GM06990 (cell line): ENCODE data around the gene ASIP.
"Not testable (repeated sequence)": the region's sequence is repeated elsewhere in the genome, so short reads cannot be mapped to it uniquely, and the experiment has no call there.

Experiments used
- DNase-seq: peaks from one replicate; pipeline ENCODE4 v3.0.0-alpha.2; 2011; ENCODE audit not compliant: insufficient read length; ENCODE audit errors: extremely low read depth
- H3K27me3 ChIP-seq: replicated peaks from 2 replicates; pipeline ENCODE4 v1.6.0; 2011; ENCODE audit warnings: low read length; ENCODE audit not compliant: control insufficient read depth, insufficient read depth
- H3K36me3 ChIP-seq: 2 replicates; pipeline ENCODE4 v1.5.1; 2011; ENCODE audit warnings: low read length; ENCODE audit not compliant: control insufficient read depth, insufficient read depth
- H3K4me3 ChIP-seq: replicated peaks from 2 replicates; pipeline ENCODE4 v1.5.1; 2011; ENCODE audit warnings: low read depth, mild to moderate bottlenecking, control low read depth, low read length
- CTCF ChIP-seq: IDR thresholded peaks from 2 replicates; pipeline ENCODE4 v1.5.1; 2011; ENCODE audit warnings: low read length, control low read depth, mild to moderate bottlenecking, inconsistent platforms; ENCODE audit not compliant: insufficient read depth, poor library complexity, severe bottlenecking

ASIP gene

DNA sequence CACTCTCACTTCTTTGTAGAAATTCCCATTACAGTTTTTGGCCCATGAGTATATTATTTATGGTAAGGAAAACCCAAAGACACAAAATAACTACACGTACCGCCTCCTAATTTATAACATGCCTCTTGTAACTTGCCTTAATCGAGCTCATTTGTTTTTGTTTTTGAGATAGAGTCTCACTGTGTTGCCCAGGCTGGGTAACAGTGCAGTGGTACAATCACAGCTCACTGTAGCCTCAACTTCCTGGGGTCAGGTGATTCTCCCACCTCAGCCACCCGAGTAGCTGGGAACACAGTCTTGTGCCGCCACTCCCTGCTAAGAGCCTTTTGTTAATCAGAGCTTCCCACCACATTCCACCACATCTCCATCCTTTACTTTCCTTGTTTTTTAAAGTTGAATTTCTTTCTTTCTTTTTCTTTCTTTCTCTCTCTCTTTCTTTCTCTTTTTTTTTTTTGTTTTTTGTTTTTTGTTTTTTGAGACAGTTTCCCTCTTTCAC lies 15.5 kb downstream of the ASIP start:
- TF ChIP-seq CTCF = no peak
- H3K27me3 ChIP-seq = no peaks in the 10 kb centered on the region
- no peaks in the 10 kb centered on the region for H3K36me3 ChIP-seq
- no peak overlapping the region for H3K4me3 ChIP-seq
- no peak for DNase-seq

- Histone ChIP-seq H3K4me3 (no peak overlapping the region), H3K36me3 (no peaks in the 10 kb centered on the region), H3K27me3 (no peaks in the 10 kb centered on the region)
- TF ChIP-seq CTCF = no peak
- DNase-seq = no peak
These were observed 19.2 kb downstream of the ASIP start for GRCh38 chr20:34260208-34260942.

GRCh38 chr20:34262488-34263288 lies 21.5 kb downstream of the ASIP start:
- no peaks in the 10 kb centered on the region for H3K27me3 ChIP-seq
- DNase-seq = no peak
- H3K36me3 ChIP-seq = no peaks in the 10 kb centered on the region
- no peak overlapping the region for H3K4me3 ChIP-seq
- TF ChIP-seq CTCF = no peak

GRCh38 chr20:34263468-34263867 lies 22.2 kb downstream of the ASIP start:
- H3K36me3 ChIP-seq, H3K4me3 ChIP-seq, H3K27me3 ChIP-seq, DNase-seq: not testable (repeated sequence)

DNA sequence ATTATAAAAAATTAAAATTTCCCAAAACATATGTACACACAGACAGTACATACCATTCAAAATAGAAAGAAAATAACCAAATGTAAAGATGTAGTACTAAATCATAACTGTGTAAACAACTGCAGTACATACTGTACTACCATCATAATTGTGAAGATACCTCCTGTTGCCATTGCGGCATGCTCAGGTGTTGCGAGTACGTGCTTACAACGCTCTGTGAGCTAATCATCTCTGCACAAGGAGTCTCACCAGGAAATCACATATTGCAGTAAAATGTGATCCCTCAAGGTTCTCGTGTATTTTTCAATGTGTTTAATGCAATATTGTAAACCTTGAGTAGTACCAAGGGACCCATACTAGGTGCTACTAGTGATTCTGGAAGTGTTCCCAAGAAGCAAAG lies 22.9 kb downstream of the ASIP start:
- H3K27me3 ChIP-seq = no peaks in the 10 kb centered on the region
- no peak overlapping the region for H3K4me3 ChIP-seq
- TF ChIP-seq CTCF = no peak
- no peaks in the 10 kb centered on the region for H3K36me3 ChIP-seq
- DNase-seq = no peak

DNA sequence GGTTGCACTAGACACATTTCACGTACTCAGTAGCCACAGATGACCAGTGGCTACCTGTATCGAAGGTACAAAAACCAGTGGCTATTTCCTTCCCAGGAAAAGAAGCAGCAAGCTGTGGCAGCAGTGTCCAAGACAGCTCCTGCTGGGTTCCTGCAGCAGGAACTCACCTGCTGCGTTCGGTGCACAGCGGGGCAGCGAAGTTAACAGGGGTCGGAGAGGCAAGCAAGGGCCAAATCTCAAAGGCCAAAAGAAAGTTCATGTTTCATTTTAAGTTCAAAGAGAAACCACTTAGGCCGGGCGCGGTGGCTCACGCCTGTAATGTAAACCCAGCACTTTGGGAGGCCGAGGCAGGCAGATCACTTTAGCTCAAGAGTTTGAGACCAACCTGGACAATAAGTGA lies 26.9 kb downstream of the ASIP start:
- Histone ChIP-seq H3K4me3 (no peak overlapping the region), H3K36me3 (no peaks in the 10 kb centered on the region; the same call in 1 of the 2 replicates), H3K27me3 (no peaks in the 10 kb centered on the region)
- no peak for DNase-seq
- TF ChIP-seq CTCF = no peak
